ENCODE measurements around the gene TMEM9B.
"Not testable (repeated sequence)": the region's sequence is repeated elsewhere in the genome, so short reads cannot be mapped to it uniquely, and the experiment has no call there.

TMEM9B gene

GRCh38 chr11:8971924-8972316, 7.7 kb upstream of the TMEM9B start:
- DNase-seq, result no peak

- DNase-seq, result no peak
Observed at GRCh38 chr11:8971196-8971923, 7.1 kb upstream of the TMEM9B start.

- DNase-seq, result no peak
Observed at GRCh38 chr11:8967184-8967583, 2.9 kb upstream of the TMEM9B start.

- peak; percentile 31 to 87 for DNase-seq
Observed at GRCh38 chr11:8963569-8964323, 496 bp downstream of the TMEM9B start.

- DNase-seq, result no peak
Observed at GRCh38 chr11:8962841-8963240, 1.4 kb downstream of the TMEM9B start.

GRCh38 chr11:8961401-8961800, 2.8 kb downstream of the TMEM9B start:
- no peak for DNase-seq

GRCh38 chr11:8959546-8960166, 4.6 kb downstream of the TMEM9B start:
- peak in 1 of 2 experiments; percentile 7 for DNase-seq

GRCh38 chr11:8956860-8957259, 7.4 kb downstream of the TMEM9B start:
- no peak for DNase-seq

GRCh38 chr11:8948886-8949285, 15.4 kb downstream of the TMEM9B start:
- DNase-seq, result no peak

GRCh38 chr11:8947230-8947943, 16.9 kb downstream of the TMEM9B start:
- no peak for DNase-seq

- DNase-seq, result no peak
Observed at GRCh38 chr11:8942518-8943066, 21.6 kb downstream of the TMEM9B start, which contains the start of gene ASCL3. Gene ASCL3, minus strand, starts transcription at chr11:8943016. Its CDS starts 4,855 bp downstream, at chr11:8938161.

- DNase-seq, result no peak
Observed at GRCh38 chr11:8941341-8942103, 22.7 kb downstream of the TMEM9B start.

- no peak for DNase-seq
Observed at GRCh38 chr11:8937659-8938058, 26.6 kb downstream of the TMEM9B start.

GRCh38 chr11:8937159-8937558, 27.1 kb downstream of the TMEM9B start:
- DNase-seq, result no peak

- not testable (repeated sequence) for DNase-seq
Observed at GRCh38 chr11:8935789-8936188, 28.5 kb downstream of the TMEM9B start.

GRCh38 chr11:8934742-8935488, 29.3 kb downstream of the TMEM9B start:
- DNase-seq, result no peak

- no peak for DNase-seq
Observed at GRCh38 chr11:8933931-8934330, 30.3 kb downstream of the TMEM9B start.

GRCh38 chr11:8932564-8933180, 31.6 kb downstream of the TMEM9B start, which contains the start of gene C11orf16:
Gene C11orf16, minus strand, starts transcription at chr11:8932947. Its CDS starts 639 bp downstream, at chr11:8932308.
- no peak for DNase-seq

- DNase-seq, result no peak
Observed at GRCh38 chr11:8930456-8931175, 33.6 kb downstream of the TMEM9B start.

All from cerebellar nuclear complex (tissue), 1 donor.